H9 (cell line): ENCODE results near the gene CUL2. TPM values are rescaled to one million over a fixed set of nuclear protein-coding genes. Genes with fewer than 3 reads are reported as not detected.

Experiments used
- DNase-seq: peaks from one replicate; pipeline ENCODE4 v3.0.0-alpha.2; 2017
- H2AFZ ChIP-seq: one replicate; pipeline ENCODE4 v1.6.1; 2013; ENCODE audit warnings: mild to moderate bottlenecking, low read length, control low read depth, moderate library complexity
- H2AK5ac ChIP-seq: 2 replicates; pipeline ENCODE4 v1.6.1; 2013; ENCODE audit warnings: low read length, control low read depth, mixed read lengths; ENCODE audit not compliant: insufficient read length
- H2BK120ac ChIP-seq: one replicate; pipeline ENCODE4 v1.6.1; 2013; ENCODE audit warnings: low read depth, mild to moderate bottlenecking, low read length, control low read depth, inconsistent platforms; ENCODE audit not compliant: poor library complexity, severe bottlenecking
- H2BK12ac ChIP-seq: 2 replicates; pipeline ENCODE4 v1.6.1; 2013; ENCODE audit warnings: low read length, control low read depth, mixed read lengths, low read depth; ENCODE audit not compliant: insufficient read length
- H2BK15ac ChIP-seq: 2 replicates; pipeline ENCODE4 v1.6.1; 2013; ENCODE audit warnings: low read depth, low read length, control low read depth
- H2BK20ac ChIP-seq: one replicate; pipeline ENCODE4 v1.6.1; 2013; ENCODE audit warnings: low read depth, mild to moderate bottlenecking, low read length, control low read depth, inconsistent platforms; ENCODE audit not compliant: poor library complexity, severe bottlenecking
- H2BK5ac ChIP-seq: 2 replicates; pipeline ENCODE4 v1.6.1; 2013; ENCODE audit warnings: low read length, control low read depth, mixed read lengths; ENCODE audit not compliant: insufficient read length
- H3K14ac ChIP-seq: 2 replicates; pipeline ENCODE4 v1.6.1; 2013; ENCODE audit warnings: low read length, control low read depth; ENCODE audit not compliant: insufficient read depth
- H3K18ac ChIP-seq: 2 replicates; pipeline ENCODE4 v1.6.1; 2013; ENCODE audit warnings: low read depth, mild to moderate bottlenecking, mixed read lengths, low read length, control low read depth; ENCODE audit not compliant: insufficient read length
- H3K23ac ChIP-seq: 2 replicates; pipeline ENCODE4 v1.6.1; 2013; ENCODE audit warnings: low read length, control low read depth, mixed read lengths, low read depth; ENCODE audit not compliant: insufficient read length
- H3K23me2 ChIP-seq: 2 replicates; pipeline ENCODE4 v1.6.1; 2013; ENCODE audit warnings: low read depth, mild to moderate bottlenecking, mixed read lengths, low read length, control low read depth; ENCODE audit not compliant: insufficient read length, poor library complexity, severe bottlenecking
- H3K27ac ChIP-seq: 2 replicates; pipeline ENCODE4 v1.5.1; 2013; ENCODE audit warnings: low read length, control low read depth, mixed read lengths, low read depth; ENCODE audit not compliant: insufficient read length
- H3K27me3 ChIP-seq: 2 replicates; pipeline ENCODE4 v1.6.1; 2013; ENCODE audit warnings: low read length, control low read depth, inconsistent platforms; ENCODE audit not compliant: insufficient read depth
- H3K4ac ChIP-seq: 2 replicates; pipeline ENCODE4 v1.6.1; 2013; ENCODE audit warnings: low read depth, mild to moderate bottlenecking, control low read depth, inconsistent platforms, low read length, moderate library complexity
- H3K4me1 ChIP-seq: 2 replicates; pipeline ENCODE4 v1.6.1; 2013; ENCODE audit warnings: low read length, control low read depth, inconsistent platforms; ENCODE audit not compliant: insufficient read depth
- H3K4me2 ChIP-seq: 2 replicates; pipeline ENCODE4 v1.6.1; 2013; ENCODE audit warnings: low read length, control low read depth, mixed read lengths; ENCODE audit not compliant: insufficient read length, insufficient read depth
- H3K56ac ChIP-seq: 2 replicates; pipeline ENCODE4 v1.6.1; 2013; ENCODE audit warnings: low read depth, mild to moderate bottlenecking, mixed read lengths, low read length, control low read depth; ENCODE audit not compliant: insufficient read length
- H3K79me1 ChIP-seq: 2 replicates; pipeline ENCODE4 v1.6.1; 2013; ENCODE audit warnings: low read depth, mild to moderate bottlenecking, moderate library complexity, low read length, control low read depth, inconsistent platforms; ENCODE audit not compliant: insufficient read depth, poor library complexity, severe bottlenecking
- H3K79me2 ChIP-seq: 2 replicates; pipeline ENCODE4 v1.6.1; 2013; ENCODE audit warnings: low read length, control low read depth, inconsistent platforms; ENCODE audit not compliant: insufficient read depth
- H3K9ac ChIP-seq: 2 replicates; pipeline ENCODE4 v1.6.1; 2013; ENCODE audit warnings: low read length, control low read depth, mixed read lengths; ENCODE audit not compliant: insufficient read length; ENCODE audit errors: extremely low read depth
- H3K9me3 ChIP-seq: one replicate; pipeline ENCODE4 v1.6.1; 2013; ENCODE audit warnings: low read depth, low read length, inconsistent platforms; ENCODE audit not compliant: control insufficient read depth
- H3T11ph ChIP-seq: one replicate; pipeline ENCODE4 v1.6.1; 2013; ENCODE audit warnings: mild to moderate bottlenecking, low read length, control low read depth, inconsistent platforms
- H4K20me1 ChIP-seq: one replicate; pipeline ENCODE4 v1.6.1; 2013; ENCODE audit not compliant: control insufficient read depth, insufficient read length, insufficient read depth
- H4K5ac ChIP-seq: 2 replicates; pipeline ENCODE4 v1.6.1; 2013; ENCODE audit warnings: low read depth, mild to moderate bottlenecking, mixed read lengths, low read length, control low read depth; ENCODE audit not compliant: insufficient read length
- H4K8ac ChIP-seq: replicated peaks from 2 replicates; pipeline ENCODE4 v1.6.1; 2013; ENCODE audit warnings: low read length, control low read depth, mixed read lengths, low read depth; ENCODE audit not compliant: insufficient read length
- H4K91ac ChIP-seq: 2 replicates; pipeline ENCODE4 v1.6.1; 2013; ENCODE audit warnings: low read depth, mild to moderate bottlenecking, moderate library complexity, mixed read lengths, low read length, control low read depth; ENCODE audit not compliant: insufficient read length
- H3K27ac Mint-ChIP-seq, 3 experiments: 2 replicates in 2 of 3; 3 replicates in 1 of 3; pipeline ENCODE4 v1.8.0; 2020 to 2021; ENCODE audit warnings: mixed read lengths in 3 of 3, mild to moderate bottlenecking in 1 of 3, moderate library complexity in 1 of 3
- H3K27me3 Mint-ChIP-seq: 2 replicates; pipeline ENCODE4 v1.8.0; 2021; ENCODE audit warnings: low read depth, mild to moderate bottlenecking, moderate library complexity, mixed read lengths
- H3K36me3 Mint-ChIP-seq, 3 experiments: 2 replicates in 2 of 3; 3 replicates in 1 of 3; pipeline ENCODE4 v1.8.0; 2020 to 2021; ENCODE audit warnings: low read depth in 3 of 3, mixed read lengths in 3 of 3; ENCODE audit not compliant: insufficient read depth in 1 of 3
- H3K4me1 Mint-ChIP-seq, 2 experiments: 2 replicates each; pipeline ENCODE4 v1.8.0; 2020; ENCODE audit warnings: mixed read lengths in 2 of 2
- H3K4me3 Mint-ChIP-seq, 2 experiments: 2 replicates in 1 of 2; 3 replicates in 1 of 2; pipeline ENCODE4 v1.8.0; 2020 to 2021; ENCODE audit warnings: mild to moderate bottlenecking in 2 of 2, mixed read lengths in 2 of 2, moderate library complexity in 1 of 2
- H3K9me3 Mint-ChIP-seq, 2 experiments: 2 replicates in 1 of 2; 3 replicates in 1 of 2; pipeline ENCODE4 v1.8.0; 2020; ENCODE audit warnings: mild to moderate bottlenecking in 2 of 2, mixed read lengths in 2 of 2, moderate library complexity in 1 of 2
- WGBS: extraction: QIAGEN DNeasy Blood & Tissue Kit; methylation state at CpG from one replicate; pipeline ENCODE4 v1.1.7; 2013; ENCODE audit warnings: missing lambda C conversion rate, low lambda C conversion rate, mixed read lengths; ENCODE audit not compliant: insufficient read length; ENCODE audit errors: extremely low coverage; 5-methylcytosine and 5-hydroxymethylcytosine counted together
- total RNA-seq: library from RNA; stranded (reverse); gene quantifications from 2 replicates; pipeline ENCODE4 v1.2.1, GENCODE V29; 2021
- TF ChIP-seq, protein P1 (sequence below): fragments of 200-600 bp; sonication (generic); conservative IDR thresholded peaks from 3 replicates; pipeline ENCODE4 v1.8.0; 2021; ENCODE audit warnings: antibody characterized with exemption, mild to moderate bottlenecking

CUL2 gene
- total RNA-seq, 1 experiment from 2014 or later: 43.3 TPM

DNA sequence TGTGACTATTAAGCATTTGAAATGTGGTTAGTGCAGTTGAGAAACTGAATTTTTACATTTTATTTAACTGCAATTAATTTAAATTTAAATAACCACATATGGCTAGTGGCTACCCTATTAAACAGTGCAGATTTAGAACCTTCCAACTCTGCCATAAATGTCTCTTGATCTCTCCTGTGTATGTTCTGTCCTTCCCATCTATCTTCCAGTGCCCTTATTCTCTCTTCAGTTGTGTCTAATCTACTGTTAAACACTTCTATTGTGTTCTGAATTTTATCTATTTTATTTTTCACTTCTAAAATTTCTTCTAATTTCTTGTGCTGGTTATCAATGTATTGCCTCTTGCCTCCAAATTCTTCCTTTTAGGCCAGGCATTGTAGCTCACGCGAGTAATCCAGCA, 105.0 kb downstream of the CUL2 start:
- Histone ChIP-seq H3K79me1 (no peaks in the 10 kb centered on the region), H2BK12ac (no peak overlapping the region), H3K9ac (no peak overlapping the region), H3K23me2 (no peaks in the 10 kb centered on the region), H4K20me1 (no peaks in the 10 kb centered on the region), H3K4me1 (no peaks in the 10 kb centered on the region), H3K4me2 (no peak overlapping the region), H2BK5ac (no peak overlapping the region), H3K14ac (no peak overlapping the region), H2AK5ac (no peak overlapping the region), H2BK15ac (no peak overlapping the region), H3K23ac (no peak overlapping the region), H2AFZ (no peak overlapping the region), H3K4ac (no peak overlapping the region), H3K27ac (no peak overlapping the region), H4K8ac (no peak overlapping the region), H4K5ac (no peak overlapping the region), H3K27me3 (no peaks in the 10 kb centered on the region), H3T11ph (no peak overlapping the region), H3K18ac (no peak overlapping the region), H3K79me2 (no peaks in the 10 kb centered on the region), H2BK20ac (no peak overlapping the region), H3K9me3 (no peaks in the 10 kb centered on the region), H4K91ac (no peak overlapping the region), H2BK120ac (no peak overlapping the region), H3K56ac (no peak overlapping the region)
- Mint-ChIP-seq H3K27ac (no peak overlapping the region), H3K4me3 (no peak overlapping the region), H3K9me3 (peaks cover 11 to 13% of the 10 kb centered on the region in 2 experiments), H3K4me1 (peaks cover 5 to 7% of the 10 kb centered on the region in 2 experiments), H3K27me3 (no peaks in the 10 kb centered on the region), H3K36me3 (peaks cover 0 to 7% (median 2%) of the 10 kb centered on the region in 3 experiments; a peak in 5 of 7 replicates)
- TF ChIP-seq, protein P1, sequence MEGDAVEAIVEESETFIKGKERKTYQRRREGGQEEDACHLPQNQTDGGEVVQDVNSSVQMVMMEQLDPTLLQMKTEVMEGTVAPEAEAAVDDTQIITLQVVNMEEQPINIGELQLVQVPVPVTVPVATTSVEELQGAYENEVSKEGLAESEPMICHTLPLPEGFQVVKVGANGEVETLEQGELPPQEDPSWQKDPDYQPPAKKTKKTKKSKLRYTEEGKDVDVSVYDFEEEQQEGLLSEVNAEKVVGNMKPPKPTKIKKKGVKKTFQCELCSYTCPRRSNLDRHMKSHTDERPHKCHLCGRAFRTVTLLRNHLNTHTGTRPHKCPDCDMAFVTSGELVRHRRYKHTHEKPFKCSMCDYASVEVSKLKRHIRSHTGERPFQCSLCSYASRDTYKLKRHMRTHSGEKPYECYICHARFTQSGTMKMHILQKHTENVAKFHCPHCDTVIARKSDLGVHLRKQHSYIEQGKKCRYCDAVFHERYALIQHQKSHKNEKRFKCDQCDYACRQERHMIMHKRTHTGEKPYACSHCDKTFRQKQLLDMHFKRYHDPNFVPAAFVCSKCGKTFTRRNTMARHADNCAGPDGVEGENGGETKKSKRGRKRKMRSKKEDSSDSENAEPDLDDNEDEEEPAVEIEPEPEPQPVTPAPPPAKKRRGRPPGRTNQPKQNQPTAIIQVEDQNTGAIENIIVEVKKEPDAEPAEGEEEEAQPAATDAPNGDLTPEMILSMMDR: no peak
- no CpG with 5 or more reads among the region's 2 CpGs for WGBS
- no peak for DNase-seq
